WTC11 (cell line): ENCODE results near the gene GAB4. TPM values are rescaled to one million over a fixed set of nuclear protein-coding genes. Genes with fewer than 3 reads are reported as not detected.
A peak's percentile ranks its signal among the peaks of the same experiment; 100 is the strongest.

ENCODE experiments used
- ATAC-seq: fragments of 200-7000 bp; cut with Tn5 transposase; 2 replicates; pipeline ENCODE4 v1.10.0; 2021; ENCODE audit warnings: mild to moderate bottlenecking, moderate library complexity
- CTCF ChIA-PET: fragments of 300-600 bp; sonication (Branson Sonifier 250); formaldehyde crosslinking; loops from one replicate; lab custom pipeline; 2021; ENCODE audit warnings: antibody characterized with exemption; lab: Charles Lee
- POLR2A ChIA-PET: fragments of 350-600 bp; sonication (Branson Sonifier 250); formaldehyde crosslinking; loops from one replicate; lab custom pipeline; 2021; ENCODE audit warnings: antibody characterized with exemption; lab: Charles Lee
- DNase-seq: peaks from one replicate; pipeline ENCODE4 v3.0.0; 2021; ENCODE audit warnings: low spot score
- H3K27ac Mint-ChIP-seq: 2 replicates; pipeline ENCODE4 v1.8.0; 2021; ENCODE audit warnings: mixed read lengths
- H3K27me3 Mint-ChIP-seq: 2 replicates; pipeline ENCODE4 v1.8.0; 2021; ENCODE audit warnings: low read depth, mild to moderate bottlenecking, moderate library complexity, mixed read lengths
- H3K36me3 Mint-ChIP-seq: 2 replicates; pipeline ENCODE4 v1.8.0; 2021; ENCODE audit warnings: mixed read lengths
- H3K4me1 Mint-ChIP-seq: 2 replicates; pipeline ENCODE4 v1.8.0; 2022; ENCODE audit warnings: mixed read lengths
- H3K4me3 Mint-ChIP-seq: 2 replicates; pipeline ENCODE4 v1.8.0; 2021; ENCODE audit warnings: mild to moderate bottlenecking, moderate library complexity, mixed read lengths
- H3K9me3 Mint-ChIP-seq: 2 replicates; pipeline ENCODE4 v1.8.0; 2021; ENCODE audit warnings: mixed read lengths
- EMX1 ChIP-seq: fragments of 250-450 bp; sonication (Bioruptor Pico); IDR thresholded peaks from 2 replicates; pipeline ENCODE4 v1.8.0; 2021; ENCODE audit warnings: mild to moderate bottlenecking
- ETV6 ChIP-seq: sonication (generic); formaldehyde crosslinking; IDR thresholded peaks from 2 replicates; pipeline ENCODE4 v1.8.1; 2022; ENCODE audit warnings: mild to moderate bottlenecking, missing genetic modification reagents
- JAZF1 ChIP-seq: fragments of 250-450 bp; sonication (Bioruptor Pico); IDR thresholded peaks from 2 replicates; pipeline ENCODE4 v1.9.0; 2021; ENCODE audit warnings: moderate library complexity, mild to moderate bottlenecking, inconsistent platforms
- KAT7 ChIP-seq: sonication (generic); formaldehyde crosslinking; IDR thresholded peaks from 2 replicates; pipeline ENCODE4 v1.8.1; 2023; ENCODE audit warnings: missing genetic modification reagents, mild to moderate bottlenecking, borderline replicate concordance
- OVOL2 ChIP-seq: fragments of 250-450 bp; sonication (Bioruptor Pico); IDR thresholded peaks from 2 replicates; pipeline ENCODE4 v1.9.0; 2021; ENCODE audit warnings: mild to moderate bottlenecking, borderline replicate concordance
- PRRX2 ChIP-seq: fragments of 250-450 bp; sonication (Bioruptor Pico); IDR thresholded peaks from 2 replicates; pipeline ENCODE4 v1.8.0; 2021; ENCODE audit warnings: mild to moderate bottlenecking
- TP53 ChIP-seq: sonication (generic); formaldehyde crosslinking; IDR thresholded peaks from 2 replicates; pipeline ENCODE4 v1.8.1; 2023; ENCODE audit warnings: mild to moderate bottlenecking, missing genetic modification reagents
- total RNA-seq: library from RNA; stranded (reverse); gene quantifications from 3 replicates; pipeline ENCODE4 v1.2.3, GENCODE V29; 2021
- TF ChIP-seq, protein P1 (sequence below): sonication (generic); formaldehyde crosslinking; IDR thresholded peaks from 2 replicates; pipeline ENCODE4 v1.8.0; 2022; ENCODE audit warnings: missing genetic modification reagents
- TF ChIP-seq, protein P2 (sequence below): fragments of 200-600 bp; IDR thresholded peaks from 2 replicates; pipeline ENCODE4 v1.8.0; 2022; ENCODE audit warnings: antibody characterized with exemption
- TF ChIP-seq, protein P3 (sequence below): sonication (generic); formaldehyde crosslinking; IDR thresholded peaks from 2 replicates; pipeline ENCODE4 v1.8.1; 2022; ENCODE audit warnings: mild to moderate bottlenecking, moderate library complexity, missing genetic modification reagents
- TF ChIP-seq, protein P4 (sequence below): fragments of 250-450 bp; sonication (Bioruptor Pico); IDR thresholded peaks from 2 replicates; pipeline ENCODE4 v1.9.0; 2021; ENCODE audit warnings: mild to moderate bottlenecking, borderline replicate concordance
- TF ChIP-seq, protein P5 (sequence below): sonication (generic); formaldehyde crosslinking; IDR thresholded peaks from 2 replicates; pipeline ENCODE4 v1.8.0; 2023; ENCODE audit warnings: missing genetic modification reagents, mild to moderate bottlenecking, borderline replicate concordance

Gene GAB4
- total RNA-seq, 1 experiment from 2014 or later, result 0.09 TPM

DNA sequence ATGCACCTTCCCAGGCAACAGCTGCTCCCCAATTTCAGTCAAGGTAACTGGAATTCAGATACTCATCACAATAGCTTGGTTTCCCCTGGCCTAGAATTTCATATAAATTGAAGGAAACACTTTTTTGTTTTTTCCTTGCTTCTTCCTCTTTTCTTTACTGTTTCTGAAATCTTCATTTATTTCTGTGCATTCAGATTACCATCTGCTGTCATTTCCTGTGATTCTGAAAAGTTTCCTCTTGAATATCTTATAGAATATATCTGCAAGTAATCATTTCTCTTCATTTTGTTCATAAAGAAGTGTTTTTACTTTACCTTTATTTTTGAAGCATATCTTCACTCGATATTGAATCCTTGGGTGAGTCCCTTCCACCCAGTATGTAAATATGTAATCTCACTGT is 85.3 kb downstream of the GAB4 start (continued):
- TF ChIP-seq, protein P1, sequence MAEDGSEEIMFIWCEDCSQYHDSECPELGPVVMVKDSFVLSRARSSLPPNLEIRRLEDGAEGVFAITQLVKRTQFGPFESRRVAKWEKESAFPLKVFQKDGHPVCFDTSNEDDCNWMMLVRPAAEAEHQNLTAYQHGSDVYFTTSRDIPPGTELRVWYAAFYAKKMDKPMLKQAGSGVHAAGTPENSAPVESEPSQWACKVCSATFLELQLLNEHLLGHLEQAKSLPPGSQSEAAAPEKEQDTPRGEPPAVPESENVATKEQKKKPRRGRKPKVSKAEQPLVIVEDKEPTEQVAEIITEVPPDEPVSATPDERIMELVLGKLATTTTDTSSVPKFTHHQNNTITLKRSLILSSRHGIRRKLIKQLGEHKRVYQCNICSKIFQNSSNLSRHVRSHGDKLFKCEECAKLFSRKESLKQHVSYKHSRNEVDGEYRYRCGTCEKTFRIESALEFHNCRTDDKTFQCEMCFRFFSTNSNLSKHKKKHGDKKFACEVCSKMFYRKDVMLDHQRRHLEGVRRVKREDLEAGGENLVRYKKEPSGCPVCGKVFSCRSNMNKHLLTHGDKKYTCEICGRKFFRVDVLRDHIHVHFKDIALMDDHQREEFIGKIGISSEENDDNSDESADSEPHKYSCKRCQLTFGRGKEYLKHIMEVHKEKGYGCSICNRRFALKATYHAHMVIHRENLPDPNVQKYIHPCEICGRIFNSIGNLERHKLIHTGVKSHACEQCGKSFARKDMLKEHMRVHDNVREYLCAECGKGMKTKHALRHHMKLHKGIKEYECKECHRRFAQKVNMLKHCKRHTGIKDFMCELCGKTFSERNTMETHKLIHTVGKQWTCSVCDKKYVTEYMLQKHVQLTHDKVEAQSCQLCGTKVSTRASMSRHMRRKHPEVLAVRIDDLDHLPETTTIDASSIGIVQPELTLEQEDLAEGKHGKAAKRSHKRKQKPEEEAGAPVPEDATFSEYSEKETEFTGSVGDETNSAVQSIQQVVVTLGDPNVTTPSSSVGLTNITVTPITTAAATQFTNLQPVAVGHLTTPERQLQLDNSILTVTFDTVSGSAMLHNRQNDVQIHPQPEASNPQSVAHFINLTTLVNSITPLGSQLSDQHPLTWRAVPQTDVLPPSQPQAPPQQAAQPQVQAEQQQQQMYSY (CRISPR knock-in tag), result no peak
- TF ChIP-seq PRRX2, result no peak

DNA sequence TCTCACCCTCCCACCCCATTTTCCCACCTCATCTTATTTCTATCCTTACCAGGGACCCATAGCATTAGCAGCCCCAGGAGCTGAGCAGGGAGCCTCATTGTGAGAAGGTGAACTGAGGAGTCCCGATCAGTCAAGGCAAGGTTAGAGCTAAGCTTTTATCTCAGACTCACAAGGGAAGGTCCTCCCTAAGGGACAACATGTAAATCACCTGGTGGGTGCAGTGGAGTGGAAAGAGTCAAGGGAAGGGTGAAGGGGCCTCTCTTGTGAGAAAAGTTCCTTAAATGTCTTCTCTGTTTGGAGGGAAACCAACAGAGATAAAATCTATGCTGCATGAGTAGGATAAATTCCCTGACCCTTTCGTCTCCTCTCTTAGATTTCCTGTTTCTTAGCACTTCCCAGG is 85.9 kb downstream of the GAB4 start:
- ATAC-seq (no peak), DNase-seq (no peak)
- TF ChIP-seq ETV6 (CRISPR knock-in tag), result no peak
- TF ChIP-seq JAZF1, result no peak
- Mint-ChIP-seq H3K9me3 (peaks cover 84% of the 10 kb centered on the region), H3K4me3 (no peak overlapping the region), H3K27ac (no peak overlapping the region), H3K36me3 (peaks cover 42% of the 10 kb centered on the region), H3K27me3 (peaks cover 24% of the 10 kb centered on the region), H3K4me1 (no peaks in the 10 kb centered on the region; the same call in 1 of the 2 replicates)
- POLR2A ChIA-PET, result no interaction called here
- CTCF ChIA-PET, result interaction anchor here (1.2 to 2.6 kb wide), 2 partner anchors 87 to 136 kb away, joined by 4 to 11 read pairs; no protein-coding TSS in a partner anchor

DNA sequence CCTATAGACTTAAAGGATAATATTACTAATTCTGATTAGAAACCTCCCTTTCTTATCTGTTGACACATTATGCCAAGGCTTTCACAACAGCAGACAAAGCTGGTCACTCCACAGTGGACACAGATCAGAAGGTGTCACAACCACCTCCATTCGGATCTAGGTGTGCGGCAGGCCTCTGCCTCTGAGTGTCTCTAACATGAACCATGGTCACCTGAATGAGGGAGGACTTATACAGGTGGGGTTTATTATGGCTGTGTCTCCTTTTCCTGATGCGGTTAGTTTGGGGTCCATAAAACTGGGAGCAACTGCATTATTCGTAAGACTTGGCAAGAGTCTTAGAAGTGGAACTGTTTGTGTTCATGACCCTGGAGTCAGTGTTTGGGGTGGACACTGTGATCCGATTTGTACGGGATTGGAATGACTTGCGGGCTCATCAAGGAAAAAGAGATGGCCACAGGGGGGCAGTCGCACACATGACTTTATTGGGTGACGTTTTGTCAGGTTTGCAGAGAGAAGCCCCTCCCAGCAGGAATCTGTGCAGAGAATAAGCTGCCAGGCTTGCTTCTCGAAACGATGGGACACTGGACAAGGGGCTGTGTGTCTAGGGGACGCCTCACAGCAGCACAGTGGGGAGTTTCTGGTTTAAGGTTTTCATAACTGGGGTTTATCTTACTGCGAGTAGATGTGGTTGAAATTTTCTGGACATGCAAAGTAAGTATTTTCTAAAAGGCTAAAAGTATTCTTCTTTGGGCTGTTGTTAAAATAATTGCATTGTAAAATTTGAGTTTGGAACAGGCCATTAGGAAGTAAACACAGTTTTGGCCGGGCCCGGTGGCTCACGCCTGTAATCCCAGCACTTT is 90.6 kb downstream of the GAB4 start:
- H3K27ac Mint-ChIP-seq, result no peak overlapping the region
- H3K27me3 Mint-ChIP-seq, result peaks cover 15% of the 10 kb centered on the region
- H3K36me3 Mint-ChIP-seq, result peaks cover 12% of the 10 kb centered on the region; the same call in 1 of the 2 replicates
- peak; percentile 63 for DNase-seq
- no peaks in the 10 kb centered on the region; the same call in 1 of the 2 replicates for H3K4me1 Mint-ChIP-seq
- no peak overlapping the region for H3K4me3 Mint-ChIP-seq
- POLR2A ChIA-PET, result no interaction called here
- TF ChIP-seq, protein P2, sequence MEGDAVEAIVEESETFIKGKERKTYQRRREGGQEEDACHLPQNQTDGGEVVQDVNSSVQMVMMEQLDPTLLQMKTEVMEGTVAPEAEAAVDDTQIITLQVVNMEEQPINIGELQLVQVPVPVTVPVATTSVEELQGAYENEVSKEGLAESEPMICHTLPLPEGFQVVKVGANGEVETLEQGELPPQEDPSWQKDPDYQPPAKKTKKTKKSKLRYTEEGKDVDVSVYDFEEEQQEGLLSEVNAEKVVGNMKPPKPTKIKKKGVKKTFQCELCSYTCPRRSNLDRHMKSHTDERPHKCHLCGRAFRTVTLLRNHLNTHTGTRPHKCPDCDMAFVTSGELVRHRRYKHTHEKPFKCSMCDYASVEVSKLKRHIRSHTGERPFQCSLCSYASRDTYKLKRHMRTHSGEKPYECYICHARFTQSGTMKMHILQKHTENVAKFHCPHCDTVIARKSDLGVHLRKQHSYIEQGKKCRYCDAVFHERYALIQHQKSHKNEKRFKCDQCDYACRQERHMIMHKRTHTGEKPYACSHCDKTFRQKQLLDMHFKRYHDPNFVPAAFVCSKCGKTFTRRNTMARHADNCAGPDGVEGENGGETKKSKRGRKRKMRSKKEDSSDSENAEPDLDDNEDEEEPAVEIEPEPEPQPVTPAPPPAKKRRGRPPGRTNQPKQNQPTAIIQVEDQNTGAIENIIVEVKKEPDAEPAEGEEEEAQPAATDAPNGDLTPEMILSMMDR, result peak; percentile 43; the same call in 1 of the 2 replicates
- TF ChIP-seq, protein P3, sequence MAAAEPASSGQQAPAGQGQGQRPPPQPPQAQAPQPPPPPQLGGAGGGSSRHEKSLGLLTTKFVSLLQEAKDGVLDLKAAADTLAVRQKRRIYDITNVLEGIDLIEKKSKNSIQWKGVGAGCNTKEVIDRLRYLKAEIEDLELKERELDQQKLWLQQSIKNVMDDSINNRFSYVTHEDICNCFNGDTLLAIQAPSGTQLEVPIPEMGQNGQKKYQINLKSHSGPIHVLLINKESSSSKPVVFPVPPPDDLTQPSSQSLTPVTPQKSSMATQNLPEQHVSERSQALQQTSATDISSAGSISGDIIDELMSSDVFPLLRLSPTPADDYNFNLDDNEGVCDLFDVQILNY, result no peak
- CTCF ChIA-PET, result interaction anchor here (0.6 to 2.7 kb wide), 7 partner anchors 9 to 143 kb away, joined by 3 to 36 read pairs (median 5); no protein-coding TSS in a partner anchor
- peaks cover 59% of the 10 kb centered on the region for H3K9me3 Mint-ChIP-seq
- ATAC-seq, result peak; percentile 75

DNA sequence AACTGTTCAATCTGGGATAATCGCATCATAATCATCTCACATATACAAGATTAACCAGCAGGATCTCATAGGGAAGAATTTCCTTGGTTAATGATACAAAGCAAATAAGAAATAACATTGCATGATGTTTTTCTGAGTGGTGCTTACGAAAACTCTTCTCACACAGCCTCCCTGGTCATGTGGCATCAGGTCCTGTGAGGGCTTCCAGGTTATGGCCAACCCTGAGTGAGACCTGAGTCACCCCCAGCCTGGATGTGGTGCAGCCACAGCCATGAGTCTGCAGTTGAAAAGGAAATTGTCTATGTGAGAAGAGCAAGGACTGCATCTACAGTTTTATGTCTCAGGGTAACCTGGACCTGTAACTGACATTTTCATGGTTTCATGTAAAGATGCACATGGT is 92.3 kb downstream of the GAB4 start:
- H3K27me3 Mint-ChIP-seq, result peaks cover 14% of the 10 kb centered on the region
- peaks cover 48% of the 10 kb centered on the region for H3K9me3 Mint-ChIP-seq
- ChIA-PET POLR2A (no interaction called here), CTCF (interaction anchor here (1.7 kb wide), 1 partner anchor 142 kb away, joined by 15 read pairs; no protein-coding TSS in a partner anchor)
- no peaks in the 10 kb centered on the region; the same call in 1 of the 2 replicates for H3K4me1 Mint-ChIP-seq
- DNase-seq (no peak), ATAC-seq (no peak)
- H3K4me3 Mint-ChIP-seq, result no peak overlapping the region
- peaks cover 12% of the 10 kb centered on the region; the same call in 1 of the 2 replicates for H3K36me3 Mint-ChIP-seq
- H3K27ac Mint-ChIP-seq, result no peak overlapping the region
- TF ChIP-seq, protein P4, sequence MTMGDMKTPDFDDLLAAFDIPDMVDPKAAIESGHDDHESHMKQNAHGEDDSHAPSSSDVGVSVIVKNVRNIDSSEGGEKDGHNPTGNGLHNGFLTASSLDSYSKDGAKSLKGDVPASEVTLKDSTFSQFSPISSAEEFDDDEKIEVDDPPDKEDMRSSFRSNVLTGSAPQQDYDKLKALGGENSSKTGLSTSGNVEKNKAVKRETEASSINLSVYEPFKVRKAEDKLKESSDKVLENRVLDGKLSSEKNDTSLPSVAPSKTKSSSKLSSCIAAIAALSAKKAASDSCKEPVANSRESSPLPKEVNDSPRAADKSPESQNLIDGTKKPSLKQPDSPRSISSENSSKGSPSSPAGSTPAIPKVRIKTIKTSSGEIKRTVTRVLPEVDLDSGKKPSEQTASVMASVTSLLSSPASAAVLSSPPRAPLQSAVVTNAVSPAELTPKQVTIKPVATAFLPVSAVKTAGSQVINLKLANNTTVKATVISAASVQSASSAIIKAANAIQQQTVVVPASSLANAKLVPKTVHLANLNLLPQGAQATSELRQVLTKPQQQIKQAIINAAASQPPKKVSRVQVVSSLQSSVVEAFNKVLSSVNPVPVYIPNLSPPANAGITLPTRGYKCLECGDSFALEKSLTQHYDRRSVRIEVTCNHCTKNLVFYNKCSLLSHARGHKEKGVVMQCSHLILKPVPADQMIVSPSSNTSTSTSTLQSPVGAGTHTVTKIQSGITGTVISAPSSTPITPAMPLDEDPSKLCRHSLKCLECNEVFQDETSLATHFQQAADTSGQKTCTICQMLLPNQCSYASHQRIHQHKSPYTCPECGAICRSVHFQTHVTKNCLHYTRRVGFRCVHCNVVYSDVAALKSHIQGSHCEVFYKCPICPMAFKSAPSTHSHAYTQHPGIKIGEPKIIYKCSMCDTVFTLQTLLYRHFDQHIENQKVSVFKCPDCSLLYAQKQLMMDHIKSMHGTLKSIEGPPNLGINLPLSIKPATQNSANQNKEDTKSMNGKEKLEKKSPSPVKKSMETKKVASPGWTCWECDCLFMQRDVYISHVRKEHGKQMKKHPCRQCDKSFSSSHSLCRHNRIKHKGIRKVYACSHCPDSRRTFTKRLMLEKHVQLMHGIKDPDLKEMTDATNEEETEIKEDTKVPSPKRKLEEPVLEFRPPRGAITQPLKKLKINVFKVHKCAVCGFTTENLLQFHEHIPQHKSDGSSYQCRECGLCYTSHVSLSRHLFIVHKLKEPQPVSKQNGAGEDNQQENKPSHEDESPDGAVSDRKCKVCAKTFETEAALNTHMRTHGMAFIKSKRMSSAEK (CRISPR knock-in tag), result no peak
- TF ChIP-seq TP53, result no peak
- no peak for TF ChIP-seq JAZF1
- no peak for TF ChIP-seq KAT7
- TF ChIP-seq, protein P5, sequence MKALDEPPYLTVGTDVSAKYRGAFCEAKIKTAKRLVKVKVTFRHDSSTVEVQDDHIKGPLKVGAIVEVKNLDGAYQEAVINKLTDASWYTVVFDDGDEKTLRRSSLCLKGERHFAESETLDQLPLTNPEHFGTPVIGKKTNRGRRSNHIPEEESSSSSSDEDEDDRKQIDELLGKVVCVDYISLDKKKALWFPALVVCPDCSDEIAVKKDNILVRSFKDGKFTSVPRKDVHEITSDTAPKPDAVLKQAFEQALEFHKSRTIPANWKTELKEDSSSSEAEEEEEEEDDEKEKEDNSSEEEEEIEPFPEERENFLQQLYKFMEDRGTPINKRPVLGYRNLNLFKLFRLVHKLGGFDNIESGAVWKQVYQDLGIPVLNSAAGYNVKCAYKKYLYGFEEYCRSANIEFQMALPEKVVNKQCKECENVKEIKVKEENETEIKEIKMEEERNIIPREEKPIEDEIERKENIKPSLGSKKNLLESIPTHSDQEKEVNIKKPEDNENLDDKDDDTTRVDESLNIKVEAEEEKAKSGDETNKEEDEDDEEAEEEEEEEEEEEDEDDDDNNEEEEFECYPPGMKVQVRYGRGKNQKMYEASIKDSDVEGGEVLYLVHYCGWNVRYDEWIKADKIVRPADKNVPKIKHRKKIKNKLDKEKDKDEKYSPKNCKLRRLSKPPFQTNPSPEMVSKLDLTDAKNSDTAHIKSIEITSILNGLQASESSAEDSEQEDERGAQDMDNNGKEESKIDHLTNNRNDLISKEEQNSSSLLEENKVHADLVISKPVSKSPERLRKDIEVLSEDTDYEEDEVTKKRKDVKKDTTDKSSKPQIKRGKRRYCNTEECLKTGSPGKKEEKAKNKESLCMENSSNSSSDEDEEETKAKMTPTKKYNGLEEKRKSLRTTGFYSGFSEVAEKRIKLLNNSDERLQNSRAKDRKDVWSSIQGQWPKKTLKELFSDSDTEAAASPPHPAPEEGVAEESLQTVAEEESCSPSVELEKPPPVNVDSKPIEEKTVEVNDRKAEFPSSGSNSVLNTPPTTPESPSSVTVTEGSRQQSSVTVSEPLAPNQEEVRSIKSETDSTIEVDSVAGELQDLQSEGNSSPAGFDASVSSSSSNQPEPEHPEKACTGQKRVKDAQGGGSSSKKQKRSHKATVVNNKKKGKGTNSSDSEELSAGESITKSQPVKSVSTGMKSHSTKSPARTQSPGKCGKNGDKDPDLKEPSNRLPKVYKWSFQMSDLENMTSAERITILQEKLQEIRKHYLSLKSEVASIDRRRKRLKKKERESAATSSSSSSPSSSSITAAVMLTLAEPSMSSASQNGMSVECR (CRISPR knock-in tag), result no peak
- TF ChIP-seq EMX1 (CRISPR knock-in tag), result no peak
- TF ChIP-seq ETV6 (CRISPR knock-in tag), result no peak
- no peak for TF ChIP-seq OVOL2 (CRISPR knock-in tag)
